Panc1 (cell line): ENCODE measurements around the gene PLA1A. TPM values are rescaled to one million over a fixed set of nuclear protein-coding genes. Genes with fewer than 3 reads are reported as not detected.

Experiments used
- ATAC-seq: fragments of 200-7000 bp; cut with Tn5 transposase; 2 replicates; pipeline ENCODE4 v1.9.1; 2020; ENCODE audit warnings: mild to moderate bottlenecking, moderate library complexity
- BruUV-seq: library from RNA; stranded (reverse); fragments of 400-500 nt; replicated peaks from 2 replicates; lab custom pipeline; 2021; lab: Mats Ljungman, UMichigan
- CTCF ChIA-PET: fragments of 300-600 bp; sonication (Branson Sonifier 250); formaldehyde crosslinking; loops from one replicate; lab custom pipeline; 2022; ENCODE audit warnings: antibody characterized with exemption; lab: Charles Lee
- POLR2A ChIA-PET: fragments of 300-600 bp; sonication (Branson Sonifier 250); formaldehyde crosslinking; loops from one replicate; lab custom pipeline; 2022; ENCODE audit warnings: antibody characterized with exemption; lab: Charles Lee
- DNase-seq: peaks from one replicate; pipeline ENCODE4 v3.0.0-alpha.2; 2010; ENCODE audit warnings: low read depth, low spot score
- H3K27ac ChIP-seq: 2 replicates; pipeline ENCODE4 v1.5.1; 2011; ENCODE audit warnings: mild to moderate bottlenecking, low read length, inconsistent platforms
- H3K27me3 ChIP-seq: fragments of 200-500 bp; sonication (Bioruptor generic); 2 replicates; pipeline ENCODE4 v1.6.0; 2014; ENCODE audit warnings: low read length, inconsistent platforms; ENCODE audit not compliant: control insufficient read depth, insufficient read depth
- H3K36me3 ChIP-seq: fragments of 200-500 bp; sonication (Bioruptor generic); 2 replicates; pipeline ENCODE4 v1.5.1; 2014; ENCODE audit warnings: inconsistent platforms, mild to moderate bottlenecking, low read length, moderate library complexity; ENCODE audit not compliant: control insufficient read depth, insufficient read depth
- H3K4me1 ChIP-seq: 2 replicates; pipeline ENCODE4 v1.5.1; 2011; ENCODE audit warnings: inconsistent platforms, mild to moderate bottlenecking, low read length, moderate library complexity; ENCODE audit not compliant: control insufficient read depth, insufficient read depth
- H3K4me3 ChIP-seq, 2 experiments: 2 replicates each; pipeline ENCODE4 v1.5.1; 2011 to 2012; ENCODE audit warnings: low read depth in 2 of 2, low read length in 2 of 2, mild to moderate bottlenecking in 2 of 2, inconsistent platforms in 1 of 2, moderate library complexity in 1 of 2
- H3K9me3 ChIP-seq: fragments of 200-500 bp; sonication (Bioruptor generic); 2 replicates; pipeline ENCODE4 v1.5.1; 2014; ENCODE audit warnings: low read depth, mild to moderate bottlenecking, inconsistent platforms, low read length, moderate library complexity; ENCODE audit not compliant: control insufficient read depth, insufficient read depth
- POLR2AphosphoS5 ChIP-seq: IDR thresholded peaks from 2 replicates; pipeline ENCODE4 v1.6.1; 2012; ENCODE audit warnings: mild to moderate bottlenecking, low read depth, low read length, moderate library complexity
- SIN3A ChIP-seq: IDR thresholded peaks from 2 replicates; pipeline ENCODE4 v1.6.1; 2012; ENCODE audit warnings: low read depth, mild to moderate bottlenecking, low read length, moderate library complexity, borderline replicate concordance; ENCODE audit not compliant: insufficient read depth
- TCF7L2 ChIP-seq: IDR thresholded peaks from 2 replicates; pipeline ENCODE4 v1.6.1; 2011; ENCODE audit warnings: mild to moderate bottlenecking, low read depth, low read length, inconsistent platforms
- in situ Hi-C: cut with HindIII; loops from 2 replicates; pipeline ENCODE4 v1.10.0; 2016; ENCODE audit warnings: low sequenced_read_pairs, low pct_unique_long_range_greater_than_20kb
- intact Hi-C: fragments of 100-400 bp; cut with micrococcal nuclease; formaldehyde crosslinking; loops from one replicate; pipeline ENCODE4 v1.10.0; 2022; ENCODE audit not compliant: unreplicated experiment
- total RNA-seq: library from RNA; stranded (reverse); gene quantifications from one replicate; pipeline ENCODE4 v1.2.1, GENCODE V29; 2021; ENCODE audit not compliant: unreplicated experiment
- TF ChIP-seq, protein P1 (sequence below), 2 experiments: IDR thresholded peaks; 2 replicates each; pipeline ENCODE4 v1.6.1; 2011 to 2012; ENCODE audit warnings: low read depth in 2 of 2, control low read depth in 1 of 2, low read length in 1 of 2, mild to moderate bottlenecking in 1 of 2, moderate library complexity in 1 of 2; ENCODE audit not compliant: insufficient read depth in 1 of 2
- TF ChIP-seq, protein P2 (sequence below): fragments of 450-650 bp; IDR thresholded peaks from 2 replicates; pipeline ENCODE4 v1.5.1; 2017; ENCODE audit warnings: mild to moderate bottlenecking

PLA1A gene
- total RNA-seq, 1 experiment from 2014 or later = not detected

DNA sequence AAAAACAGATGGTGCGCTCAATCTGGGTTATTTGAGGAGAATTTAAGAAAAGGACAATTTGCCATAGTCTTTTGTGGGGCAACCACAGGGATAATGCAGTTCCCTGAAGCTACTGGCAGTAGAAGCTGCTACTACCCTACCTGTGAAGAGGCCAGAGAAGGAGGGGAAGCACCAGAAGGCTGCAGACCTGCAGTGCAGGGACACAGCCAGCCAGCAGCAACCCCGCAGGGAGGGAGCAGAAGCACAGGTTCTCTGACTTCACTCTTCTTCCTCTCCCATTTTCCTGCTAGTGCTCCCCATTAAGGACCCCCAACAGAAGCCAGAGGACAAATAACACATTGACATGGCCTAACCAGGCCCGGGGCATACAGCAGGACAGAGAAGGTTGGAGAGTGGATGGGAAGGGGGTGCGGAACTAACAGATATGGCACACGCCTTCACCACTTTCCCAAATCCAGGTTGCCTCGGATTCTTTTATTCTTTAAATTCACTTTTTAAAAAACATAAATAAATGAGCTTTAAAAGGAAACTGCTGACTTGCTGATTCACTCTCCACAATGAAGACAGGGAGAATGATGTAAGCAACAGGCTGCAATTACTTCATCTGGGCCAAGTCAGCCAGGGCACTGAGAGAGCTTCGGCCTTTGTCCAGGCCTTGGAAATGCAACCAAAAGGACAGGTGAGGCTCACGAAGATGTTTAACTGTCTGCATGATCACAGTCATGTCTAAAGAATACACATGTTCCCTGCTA lies 32.6 kb downstream of the PLA1A start:
- ChIA-PET POLR2A (no interaction called here), CTCF (no interaction called here)
- Histone ChIP-seq H3K27me3 (peaks cover 2% of the 10 kb centered on the region; the same call in 1 of the 2 replicates), H3K9me3 (no peaks in the 10 kb centered on the region), H3K27ac (no peak overlapping the region), H3K4me1 (no peaks in the 10 kb centered on the region), H3K4me3 (no peak overlapping the region), H3K36me3 (no peaks in the 10 kb centered on the region)
- TF ChIP-seq, protein P1, sequence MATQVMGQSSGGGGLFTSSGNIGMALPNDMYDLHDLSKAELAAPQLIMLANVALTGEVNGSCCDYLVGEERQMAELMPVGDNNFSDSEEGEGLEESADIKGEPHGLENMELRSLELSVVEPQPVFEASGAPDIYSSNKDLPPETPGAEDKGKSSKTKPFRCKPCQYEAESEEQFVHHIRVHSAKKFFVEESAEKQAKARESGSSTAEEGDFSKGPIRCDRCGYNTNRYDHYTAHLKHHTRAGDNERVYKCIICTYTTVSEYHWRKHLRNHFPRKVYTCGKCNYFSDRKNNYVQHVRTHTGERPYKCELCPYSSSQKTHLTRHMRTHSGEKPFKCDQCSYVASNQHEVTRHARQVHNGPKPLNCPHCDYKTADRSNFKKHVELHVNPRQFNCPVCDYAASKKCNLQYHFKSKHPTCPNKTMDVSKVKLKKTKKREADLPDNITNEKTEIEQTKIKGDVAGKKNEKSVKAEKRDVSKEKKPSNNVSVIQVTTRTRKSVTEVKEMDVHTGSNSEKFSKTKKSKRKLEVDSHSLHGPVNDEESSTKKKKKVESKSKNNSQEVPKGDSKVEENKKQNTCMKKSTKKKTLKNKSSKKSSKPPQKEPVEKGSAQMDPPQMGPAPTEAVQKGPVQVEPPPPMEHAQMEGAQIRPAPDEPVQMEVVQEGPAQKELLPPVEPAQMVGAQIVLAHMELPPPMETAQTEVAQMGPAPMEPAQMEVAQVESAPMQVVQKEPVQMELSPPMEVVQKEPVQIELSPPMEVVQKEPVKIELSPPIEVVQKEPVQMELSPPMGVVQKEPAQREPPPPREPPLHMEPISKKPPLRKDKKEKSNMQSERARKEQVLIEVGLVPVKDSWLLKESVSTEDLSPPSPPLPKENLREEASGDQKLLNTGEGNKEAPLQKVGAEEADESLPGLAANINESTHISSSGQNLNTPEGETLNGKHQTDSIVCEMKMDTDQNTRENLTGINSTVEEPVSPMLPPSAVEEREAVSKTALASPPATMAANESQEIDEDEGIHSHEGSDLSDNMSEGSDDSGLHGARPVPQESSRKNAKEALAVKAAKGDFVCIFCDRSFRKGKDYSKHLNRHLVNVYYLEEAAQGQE (IDR thresholded peaks at IDR 0.05; ENCODE audit: insufficient read depth in 1 of 2, low read depth in 2 of 2, low read length in 1 of 2) = no peak
- TF ChIP-seq TCF7L2 (no peak), POLR2AphosphoS5 (no peak), SIN3A (no peak)
- TF ChIP-seq, protein P2, sequence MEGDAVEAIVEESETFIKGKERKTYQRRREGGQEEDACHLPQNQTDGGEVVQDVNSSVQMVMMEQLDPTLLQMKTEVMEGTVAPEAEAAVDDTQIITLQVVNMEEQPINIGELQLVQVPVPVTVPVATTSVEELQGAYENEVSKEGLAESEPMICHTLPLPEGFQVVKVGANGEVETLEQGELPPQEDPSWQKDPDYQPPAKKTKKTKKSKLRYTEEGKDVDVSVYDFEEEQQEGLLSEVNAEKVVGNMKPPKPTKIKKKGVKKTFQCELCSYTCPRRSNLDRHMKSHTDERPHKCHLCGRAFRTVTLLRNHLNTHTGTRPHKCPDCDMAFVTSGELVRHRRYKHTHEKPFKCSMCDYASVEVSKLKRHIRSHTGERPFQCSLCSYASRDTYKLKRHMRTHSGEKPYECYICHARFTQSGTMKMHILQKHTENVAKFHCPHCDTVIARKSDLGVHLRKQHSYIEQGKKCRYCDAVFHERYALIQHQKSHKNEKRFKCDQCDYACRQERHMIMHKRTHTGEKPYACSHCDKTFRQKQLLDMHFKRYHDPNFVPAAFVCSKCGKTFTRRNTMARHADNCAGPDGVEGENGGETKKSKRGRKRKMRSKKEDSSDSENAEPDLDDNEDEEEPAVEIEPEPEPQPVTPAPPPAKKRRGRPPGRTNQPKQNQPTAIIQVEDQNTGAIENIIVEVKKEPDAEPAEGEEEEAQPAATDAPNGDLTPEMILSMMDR = no peak
- intact Hi-C loops = no loop called here
- DNase-seq = no peak
- no peak for ATAC-seq
- in situ Hi-C loops = no loop called here
- BruUV-seq = no TSS peak

DNA sequence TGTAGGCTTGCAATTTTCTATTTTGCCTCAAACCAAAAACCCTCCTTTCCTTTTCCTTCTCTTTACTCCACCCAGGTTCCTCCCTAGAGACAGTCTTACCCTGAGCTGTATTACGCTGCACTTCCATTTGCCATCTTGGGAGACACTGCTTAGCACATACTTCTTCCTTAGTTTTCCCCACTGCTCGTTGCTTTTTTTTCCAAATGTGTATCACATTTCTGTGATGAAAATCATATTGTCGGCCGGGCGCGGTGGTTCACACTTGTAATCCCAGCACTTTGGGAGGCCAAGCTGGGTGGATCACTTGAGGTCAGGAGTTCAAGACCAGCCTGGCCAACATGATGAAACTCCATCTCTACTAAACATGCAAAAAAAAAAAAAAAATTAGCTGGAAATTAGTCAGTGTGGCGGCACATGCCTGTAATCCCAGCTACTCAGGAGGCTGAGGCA lies 33.2 kb downstream of the PLA1A start:
- intact Hi-C loops (no loop called here), in situ Hi-C loops (no loop called here)
- Histone ChIP-seq H3K4me1 (no peaks in the 10 kb centered on the region), H3K27ac (no peak overlapping the region), H3K4me3 (no peak overlapping the region), H3K36me3 (no peaks in the 10 kb centered on the region), H3K9me3 (no peaks in the 10 kb centered on the region), H3K27me3 (peaks cover 2% of the 10 kb centered on the region; the same call in 1 of the 2 replicates)
- ATAC-seq (no peak), DNase-seq (no peak)
- ChIA-PET POLR2A (interaction anchor here (0.6 kb wide), 1 partner anchor 1110 kb away, joined by 3 read pairs; no protein-coding TSS in a partner anchor), CTCF (no interaction called here)
- TF ChIP-seq POLR2AphosphoS5 (no peak), TCF7L2 (no peak), SIN3A (no peak)
- TF ChIP-seq, protein P1 (IDR thresholded peaks at IDR 0.05; ENCODE audit: insufficient read depth in 1 of 2, low read depth in 2 of 2, low read length in 1 of 2) = no peak
- TF ChIP-seq, protein P2 = no peak
- BruUV-seq = no TSS peak
